Karpas-422 (cell line): ENCODE data around the gene STX2. TPM values are rescaled to one million over a fixed set of nuclear protein-coding genes. Genes with fewer than 3 reads are reported as not detected.

Experiments
- DNase-seq: peaks from one replicate; pipeline ENCODE4 v3.0.0-alpha.2; 2015
- H2AFZ ChIP-seq: fragments of 200-600 bp; sonication (generic); 2 replicates; pipeline ENCODE4 v1.6.1; 2014; ENCODE audit warnings: antibody characterized with exemption, low read length, mixed read lengths
- H3K27ac ChIP-seq: fragments of 200-600 bp; sonication (generic); 2 replicates; pipeline ENCODE4 v1.5.1; 2014; ENCODE audit warnings: mild to moderate bottlenecking, low read length, moderate library complexity
- H3K27me3 ChIP-seq: fragments of 200-600 bp; sonication (generic); 2 replicates; pipeline ENCODE4 v1.6.1; 2014; ENCODE audit warnings: low read length, mixed read lengths
- H3K36me3 ChIP-seq: fragments of 200-600 bp; sonication (generic); 2 replicates; pipeline ENCODE4 v1.6.1; 2014; ENCODE audit warnings: low read length, mixed read lengths; ENCODE audit not compliant: insufficient read depth
- H3K4me1 ChIP-seq: fragments of 200-600 bp; sonication (generic); 2 replicates; pipeline ENCODE4 v1.6.1; 2014; ENCODE audit warnings: mild to moderate bottlenecking, low read length, mixed read lengths
- H3K4me2 ChIP-seq: fragments of 200-600 bp; sonication (generic); 2 replicates; pipeline ENCODE4 v1.6.1; 2014; ENCODE audit warnings: low read length, low read depth, mild to moderate bottlenecking; ENCODE audit not compliant: poor library complexity, severe bottlenecking
- H3K4me3 ChIP-seq: fragments of 200-600 bp; sonication (generic); 2 replicates; pipeline ENCODE4 v1.5.1; 2014; ENCODE audit warnings: mild to moderate bottlenecking, antibody characterized with exemption, low read length, mixed read lengths
- H3K79me2 ChIP-seq: fragments of 200-600 bp; sonication (generic); 2 replicates; pipeline ENCODE4 v1.6.1; 2014; ENCODE audit warnings: mild to moderate bottlenecking, low read length, mixed read lengths
- H3K9ac ChIP-seq: fragments of 200-600 bp; sonication (generic); 2 replicates; pipeline ENCODE4 v1.6.0; 2014; ENCODE audit warnings: low read length
- H3K9me2 ChIP-seq: fragments of 200-600 bp; sonication (generic), shearing (Covaris generic); replicated peaks from 2 replicates; pipeline ENCODE4 v1.6.0; 2014; ENCODE audit warnings: mild to moderate bottlenecking, low read length, moderate library complexity; ENCODE audit not compliant: insufficient read depth
- H3K9me3 ChIP-seq: fragments of 300-700, 200-600 bp; sonication (generic); 2 replicates; pipeline ENCODE4 v1.6.1; 2014; ENCODE audit warnings: low read length, mixed read lengths
- H4K20me1 ChIP-seq: fragments of 200-600 bp; sonication (generic); 2 replicates; pipeline ENCODE4 v1.6.1; 2014; ENCODE audit warnings: mild to moderate bottlenecking, antibody characterized with exemption, low read length, low read depth; ENCODE audit not compliant: insufficient read depth
- small RNA-seq: library from RNA; depleted of rRNA; stranded (forward); fragments of <200 nt; gene quantifications from one replicate; pipeline ENCODE3, GENCODE V24; 2014
- total RNA-seq: library from RNA; depleted of rRNA; stranded (reverse); fragments of >200 nt; shearing (Covaris generic); gene quantifications from 2 replicates; pipeline ENCODE4 v1.2.3, GENCODE V29; 2014; ENCODE audit warnings: low replicate concordance; rRNA removed

The STX2 gene
- total RNA-seq, 1 experiment from 2014 or later = 19.2 TPM

- H3K79me2 ChIP-seq = no peaks in the 10 kb centered on the region
These were observed 95.4 kb downstream of the STX2 start for GRCh38 chr12:130743606-130744005.

GRCh38 chr12:130743176-130743575, 95.9 kb downstream of the STX2 start:
- Histone ChIP-seq H2AFZ (no peak overlapping the region), H3K79me2 (no peaks in the 10 kb centered on the region), H3K4me3 (no peak overlapping the region), H4K20me1 (no peaks in the 10 kb centered on the region), H3K27me3 (no peaks in the 10 kb centered on the region), H3K4me1 (no peaks in the 10 kb centered on the region), H3K4me2 (no peak overlapping the region), H3K9ac (no peak overlapping the region), H3K27ac (no peak overlapping the region), H3K9me2 (no peaks in the 10 kb centered on the region), H3K9me3 (no peaks in the 10 kb centered on the region), H3K36me3 (no peaks in the 10 kb centered on the region)
- no peak for DNase-seq

More at GRCh38 chr12:130743606-130744005, 95.4 kb downstream of the STX2 start:
- Histone ChIP-seq H3K4me1 (no peaks in the 10 kb centered on the region), H3K27me3 (no peaks in the 10 kb centered on the region), H3K9me3 (no peaks in the 10 kb centered on the region), H3K36me3 (no peaks in the 10 kb centered on the region), H3K4me2 (no peak overlapping the region), H3K27ac (no peak overlapping the region), H3K9ac (no peak overlapping the region), H2AFZ (no peak overlapping the region), H4K20me1 (no peaks in the 10 kb centered on the region), H3K9me2 (no peaks in the 10 kb centered on the region), H3K4me3 (no peak overlapping the region)
- DNase-seq = no peak

- Histone ChIP-seq H3K4me1 (no peaks in the 10 kb centered on the region), H3K27me3 (no peaks in the 10 kb centered on the region), H3K9me3 (no peaks in the 10 kb centered on the region), H4K20me1 (no peaks in the 10 kb centered on the region), H3K9me2 (no peaks in the 10 kb centered on the region), H3K9ac (no peak overlapping the region), H3K79me2 (no peaks in the 10 kb centered on the region), H2AFZ (no peak overlapping the region), H3K4me3 (no peak overlapping the region), H3K36me3 (no peaks in the 10 kb centered on the region), H3K27ac (no peak overlapping the region), H3K4me2 (no peak overlapping the region)
- no peak for DNase-seq
These were observed 96.3 kb downstream of the STX2 start for GRCh38 chr12:130742716-130743115.

GRCh38 chr12:130742112-130742511, 96.9 kb downstream of the STX2 start:
- Histone ChIP-seq H3K27me3 (no peaks in the 10 kb centered on the region), H3K4me3 (no peak overlapping the region), H3K36me3 (no peaks in the 10 kb centered on the region)

More at GRCh38 chr12:130742112-130742511, 96.9 kb downstream of the STX2 start:
- no peak for DNase-seq
- Histone ChIP-seq H3K9me2 (no peaks in the 10 kb centered on the region), H4K20me1 (no peaks in the 10 kb centered on the region), H3K4me1 (no peaks in the 10 kb centered on the region), H3K79me2 (no peaks in the 10 kb centered on the region), H3K27ac (no peak overlapping the region), H2AFZ (no peak overlapping the region), H3K9ac (no peak overlapping the region), H3K4me2 (no peak overlapping the region), H3K9me3 (no peaks in the 10 kb centered on the region)

Small RNA genes lying within 50 kb of the gene (small RNA-seq; reads per million reads assigned to genes)
- 0.32 reads per million for gene RNU6-1077P

Other genes with a start within 250 kb of the STX2 start
- gene RIMBP2, start 123.0 kb downstream of the STX2 start, total RNA-seq = not detected in 2 replicates
- 897 and 1,159 TPM in 2 replicates for gene RAN, start 32.8 kb upstream of the STX2 start, total RNA-seq
- gene ADGRD1, start 114.7 kb upstream of the STX2 start, total RNA-seq = not detected in 2 replicates